Thyroid gland (tissue), 4 donors: ENCODE data around the gene FAM181A. TPM values are rescaled to one million over a fixed set of nuclear protein-coding genes. Genes with fewer than 3 reads are reported as not detected.

Source experiments
- DNase-seq, 2 donors: peaks; one replicate each; pipeline ENCODE4 v3.0.0-alpha.2; 2019
- H3K27ac ChIP-seq, 3 donors: fragments of 200-600 bp; sonication (generic); 1 replicate in 2 of 3; 2 replicates in 1 of 3; pipeline ENCODE4 v1.5.1; 2016 to 2019; ENCODE audit warnings: mild to moderate bottlenecking in 1 of 3, moderate library complexity in 1 of 3
- H3K27me3 ChIP-seq: fragments of 200-600 bp; sonication (generic); one replicate; pipeline ENCODE4 v1.5.1; 2019
- H3K36me3 ChIP-seq, 2 donors: fragments of 200-600 bp; sonication (generic); one replicate each; pipeline ENCODE4 v1.5.1; 2016 to 2019
- H3K4me1 ChIP-seq, 2 donors: fragments of 200-600 bp; sonication (generic); one replicate each; pipeline ENCODE4 v1.5.1; 2017 to 2019
- H3K4me3 ChIP-seq, 3 donors: fragments of 200-600 bp; sonication (generic); replicated peaks in 1 of 3; 1 replicate in 2 of 3; 2 replicates in 1 of 3; pipeline ENCODE4 v1.5.1; 2016; ENCODE audit warnings: mild to moderate bottlenecking in 1 of 3
- H3K9me3 ChIP-seq: fragments of 200-600 bp; sonication (generic); one replicate; pipeline ENCODE4 v1.5.1; 2017
- POLR2A ChIP-seq, 2 donors: fragments of 450-650 bp; IDR thresholded peaks; one replicate each; pipeline ENCODE4 v1.6.1; 2017; ENCODE audit warnings: antibody characterized with exemption in 2 of 2, mild to moderate bottlenecking in 2 of 2, moderate library complexity in 1 of 2
- WGBS, 2 donors: methylation state at CpG; one replicate each; pipeline ENCODE4 v1.1.5; 2017; 5-methylcytosine and 5-hydroxymethylcytosine counted together
- intact Hi-C: fragments of 100-400 bp; cut with DNase I; formaldehyde crosslinking; loops from one replicate; pipeline ENCODE4 v1.15.1; 2023
- microRNA-seq: library from miRNA; unstranded; fragments of <30 nt; microRNA quantifications from one replicate; pipeline ENCODE4, GENCODE V29; 2016
- small RNA-seq: library from RNA; depleted of rRNA; stranded (forward); fragments of <200 nt; gene quantifications from one replicate; pipeline ENCODE3, GENCODE V24; 2016
- total RNA-seq, 4 donors: library from RNA; depleted of rRNA; stranded (reverse); fragments of >200 nt; gene quantifications; one replicate each; pipeline ENCODE4 v1.2.3, GENCODE V29; 2016
- TF ChIP-seq, protein P1 (sequence below), 6 experiments: fragments of 200-600 bp in 3 of 6; fragments of 450-650 bp in 3 of 6; sonication (generic) in 3 of 6; IDR thresholded peaks; one replicate each; pipeline ENCODE4 v1.5.1; 2016 to 2019; ENCODE audit warnings: antibody characterized with exemption in 6 of 6, mild to moderate bottlenecking in 2 of 6, inconsistent platforms in 1 of 6, moderate library complexity in 1 of 6

Gene FAM181A
- total RNA-seq, 4 donors from 2014 or later, result 0.40 to 3.6 (median 0.63) TPM

- no peak for DNase-seq
- intact Hi-C loops, result no loop called here
- no peaks in the 10 kb centered on the region for H3K4me1 ChIP-seq
- no peaks in the 10 kb centered on the region for H3K36me3 ChIP-seq
- H3K9me3 ChIP-seq, result no peaks in the 10 kb centered on the region
- H3K4me3 ChIP-seq, result no peak overlapping the region
- 80 to 88% methylated on average over 5 of the region's 5 CpGs for whole genome bisulfite sequencing, 2 donors
- H3K27ac ChIP-seq, result no peak overlapping the region
- H3K27me3 ChIP-seq, result no peaks in the 10 kb centered on the region
- TF ChIP-seq, protein P1, sequence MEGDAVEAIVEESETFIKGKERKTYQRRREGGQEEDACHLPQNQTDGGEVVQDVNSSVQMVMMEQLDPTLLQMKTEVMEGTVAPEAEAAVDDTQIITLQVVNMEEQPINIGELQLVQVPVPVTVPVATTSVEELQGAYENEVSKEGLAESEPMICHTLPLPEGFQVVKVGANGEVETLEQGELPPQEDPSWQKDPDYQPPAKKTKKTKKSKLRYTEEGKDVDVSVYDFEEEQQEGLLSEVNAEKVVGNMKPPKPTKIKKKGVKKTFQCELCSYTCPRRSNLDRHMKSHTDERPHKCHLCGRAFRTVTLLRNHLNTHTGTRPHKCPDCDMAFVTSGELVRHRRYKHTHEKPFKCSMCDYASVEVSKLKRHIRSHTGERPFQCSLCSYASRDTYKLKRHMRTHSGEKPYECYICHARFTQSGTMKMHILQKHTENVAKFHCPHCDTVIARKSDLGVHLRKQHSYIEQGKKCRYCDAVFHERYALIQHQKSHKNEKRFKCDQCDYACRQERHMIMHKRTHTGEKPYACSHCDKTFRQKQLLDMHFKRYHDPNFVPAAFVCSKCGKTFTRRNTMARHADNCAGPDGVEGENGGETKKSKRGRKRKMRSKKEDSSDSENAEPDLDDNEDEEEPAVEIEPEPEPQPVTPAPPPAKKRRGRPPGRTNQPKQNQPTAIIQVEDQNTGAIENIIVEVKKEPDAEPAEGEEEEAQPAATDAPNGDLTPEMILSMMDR (IDR thresholded peaks at IDR 0.05), result no peak
- no peak for TF ChIP-seq POLR2A (IDR thresholded peaks at IDR 0.05)
Measured at GRCh38 chr14:93977171-93977570, 50.0 kb downstream of the FAM181A start.

GRCh38 chr14:93977790-93978581 is 50.8 kb downstream of the FAM181A start:
- WGBS, 2 donors, result 83 to 89% methylated on average over 11 of the region's 11 CpGs
- H3K27ac ChIP-seq, result no peak overlapping the region
- TF ChIP-seq, protein P1 (IDR thresholded peaks at IDR 0.05), result no peak
- no peak for TF ChIP-seq POLR2A (IDR thresholded peaks at IDR 0.05)

DNA sequence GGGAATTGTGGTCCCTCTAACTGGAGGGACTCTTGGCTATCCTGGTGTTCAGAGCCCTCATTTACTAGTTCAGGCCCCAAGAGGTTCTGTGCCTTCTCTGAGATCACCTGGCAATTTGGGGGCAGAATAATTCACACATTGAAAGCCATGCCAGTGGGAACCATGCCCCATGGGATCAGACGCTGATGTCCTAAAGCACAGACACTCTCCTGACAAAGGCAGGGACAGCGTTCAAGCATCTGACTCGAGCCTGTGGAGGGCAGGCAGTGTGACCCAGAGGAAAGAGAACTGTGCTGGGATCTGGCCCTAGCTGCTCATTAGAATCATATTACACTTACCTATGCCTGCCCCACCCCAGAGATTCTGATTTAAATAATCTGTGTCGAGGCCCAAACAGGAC is 51.6 kb downstream of the FAM181A start:
- Histone ChIP-seq H3K36me3 (no peaks in the 10 kb centered on the region), H3K4me1 (no peaks in the 10 kb centered on the region), H3K27me3 (no peaks in the 10 kb centered on the region), H3K27ac (no peak overlapping the region), H3K4me3 (no peak overlapping the region), H3K9me3 (no peaks in the 10 kb centered on the region)
- intact Hi-C loops, result no loop called here
- DNase-seq, result no peak
- TF ChIP-seq, protein P1 (IDR thresholded peaks at IDR 0.05), result no peak
- 74 to 85% methylated on average over 4 of the region's 4 CpGs for WGBS, 2 donors

More at GRCh38 chr14:93977790-93978581, 50.8 kb downstream of the FAM181A start:
- no peaks in the 10 kb centered on the region for H3K4me1 ChIP-seq
- no peak for DNase-seq
- H3K4me3 ChIP-seq, result no peak overlapping the region
- intact Hi-C loops, result no loop called here
- no peaks in the 10 kb centered on the region for H3K36me3 ChIP-seq
- no peaks in the 10 kb centered on the region for H3K27me3 ChIP-seq
- H3K9me3 ChIP-seq, result no peaks in the 10 kb centered on the region

Small RNAs within 50 kb of the gene (microRNA-seq; reads per million reads assigned to microRNA genes)
- gene MIR4506, result not detected

Small RNAs within 50 kb of the gene (small RNA-seq; reads per million reads assigned to genes)
- not detected for gene MIR4506

Other genes starting within 250 kb of the FAM181A start
- gene PRIMA1, start 138.9 kb upstream of the FAM181A start, total RNA-seq, result under 1 TPM; 0.33 to 0.88 (median 0.64) TPM
- gene ASB2, start 49.2 kb downstream of the FAM181A start, total RNA-seq, result 1 to 10 TPM in 1 of 4 donors, under 1 TPM in 2, not detected in 1; 0.67 to 3.8 (median 0.79) TPM
- not detected for gene CCDC197, start 70.0 kb downstream of the FAM181A start, total RNA-seq
- 1 to 10 TPM in 1 of 4 donors, under 1 TPM in 2, not detected in 1; 0.45 to 1.2 (median 0.54) TPM for gene OTUB2, start 99.0 kb downstream of the FAM181A start, total RNA-seq
- gene DDX24, start 153.9 kb downstream of the FAM181A start, total RNA-seq, result 100 to 1,000 TPM; 139 to 209 (median 193) TPM
- gene IFI27L1, start 154.0 kb downstream of the FAM181A start, total RNA-seq, result 10 to 100 TPM in 2 of 4 donors, 1 to 10 TPM in 2; 3.4 to 21.3 (median 10.2) TPM
- 100 to 1,000 TPM in 2 of 4 donors, 10 to 100 TPM in 2; 40.8 to 111 (median 81.3) TPM for gene IFI27, start 183.4 kb downstream of the FAM181A start, total RNA-seq
- gene IFI27L2, start 202.3 kb downstream of the FAM181A start, total RNA-seq, result 10 to 100 TPM in 2 of 4 donors, 1 to 10 TPM in 2; 7.8 to 97.8 (median 23.1) TPM
- gene PPP4R4, start 247.0 kb downstream of the FAM181A start, total RNA-seq, result 10 to 100 TPM in 1 of 4 donors, 1 to 10 TPM in 1, under 1 TPM in 2; 0.45 to 16.2 (median 0.92) TPM